TTC549 (cell line): ENCODE measurements around the gene TNS3.

ENCODE experiments used
- FAIRE-seq: peaks from 2 replicates; lab custom pipeline; 2012; peaks lifted over from hg19 to GRCh38; lab: Jason Lieb, UNC

Gene TNS3

GRCh38 chr7:47402941-47403866 is 178.7 kb downstream of the TNS3 start:
- no peak for FAIRE-seq

- no peak for FAIRE-seq
Observed at GRCh38 chr7:47401611-47402570, 180.0 kb downstream of the TNS3 start.

GRCh38 chr7:47400741-47401206 is 181.1 kb downstream of the TNS3 start:
- no peak for FAIRE-seq

GRCh38 chr7:47400001-47400400 is 181.9 kb downstream of the TNS3 start:
- no peak for FAIRE-seq

- no peak for FAIRE-seq
Observed at GRCh38 chr7:47394751-47395252, 187.1 kb downstream of the TNS3 start.

GRCh38 chr7:47394216-47394615 is 187.7 kb downstream of the TNS3 start:
- FAIRE-seq = no peak

- no peak for FAIRE-seq
Observed at GRCh38 chr7:47393406-47393805, 188.5 kb downstream of the TNS3 start.

GRCh38 chr7:47392241-47392759 is 189.6 kb downstream of the TNS3 start:
- no peak for FAIRE-seq

- FAIRE-seq = no peak
Observed at GRCh38 chr7:47391726-47392125, 190.2 kb downstream of the TNS3 start.

GRCh38 chr7:47390914-47391313 is 191.0 kb downstream of the TNS3 start:
- FAIRE-seq = no peak

GRCh38 chr7:47389923-47390630 is 191.8 kb downstream of the TNS3 start:
- FAIRE-seq = no peak

- FAIRE-seq = no peak
Observed at GRCh38 chr7:47389171-47389922, 192.6 kb downstream of the TNS3 start.

- no peak for FAIRE-seq
Observed at GRCh38 chr7:47387506-47387905, 194.4 kb downstream of the TNS3 start.

- no peak for FAIRE-seq
Observed at GRCh38 chr7:47386273-47386835, 195.6 kb downstream of the TNS3 start.

GRCh38 chr7:47385536-47386125 is 196.3 kb downstream of the TNS3 start:
- no peak for FAIRE-seq

GRCh38 chr7:47384755-47385535 is 197.0 kb downstream of the TNS3 start:
- FAIRE-seq = no peak

GRCh38 chr7:47383696-47384445 is 198.0 kb downstream of the TNS3 start:
- no peak for FAIRE-seq

- no peak for FAIRE-seq
Observed at GRCh38 chr7:47383072-47383471, 198.8 kb downstream of the TNS3 start.

- FAIRE-seq = no peak
Observed at GRCh38 chr7:47382200-47382599, 199.7 kb downstream of the TNS3 start.
